Body of pancreas (tissue), 4 donors: ENCODE results near the gene TOR2A.

ENCODE experiments used
- POLR2A ChIP-seq, 3 donors: fragments of 450-650 bp; IDR thresholded peaks; one replicate each; pipeline ENCODE4 v1.6.1; 2016; ENCODE audit warnings: antibody characterized with exemption in 3 of 3, mild to moderate bottlenecking in 2 of 3
- TF ChIP-seq, protein P1 (sequence below), 7 experiments: fragments of 450-650 bp in 4 of 7; fragments of 200-600 bp in 3 of 7; sonication (generic) in 3 of 7; IDR thresholded peaks; one replicate each; pipeline ENCODE4 v1.5.1; 2016 to 2019; ENCODE audit warnings: antibody characterized with exemption in 7 of 7

DNA sequence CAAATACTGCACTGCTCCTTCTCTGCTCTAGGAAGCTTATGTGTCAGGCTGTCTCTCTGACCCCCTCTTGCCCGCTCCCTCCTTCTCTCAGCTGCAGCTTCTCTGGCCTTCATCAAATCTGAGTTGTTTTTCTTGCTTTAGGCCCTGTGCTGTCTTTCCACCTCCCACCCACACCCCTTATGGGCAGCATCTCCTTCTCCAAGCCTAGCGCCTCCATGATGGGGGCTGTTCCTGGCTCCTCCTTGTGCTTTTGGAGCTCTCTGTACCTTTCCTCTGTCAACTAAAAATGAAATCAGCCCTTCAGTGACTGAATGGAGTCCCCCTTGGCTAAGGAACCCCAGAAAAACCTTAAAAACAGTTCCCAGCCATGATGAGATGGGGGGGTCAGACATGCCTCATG lies 35.0 kb downstream of the TOR2A start:
- no peak for TF ChIP-seq POLR2A (IDR thresholded peaks at IDR 0.05)
- TF ChIP-seq, protein P1, sequence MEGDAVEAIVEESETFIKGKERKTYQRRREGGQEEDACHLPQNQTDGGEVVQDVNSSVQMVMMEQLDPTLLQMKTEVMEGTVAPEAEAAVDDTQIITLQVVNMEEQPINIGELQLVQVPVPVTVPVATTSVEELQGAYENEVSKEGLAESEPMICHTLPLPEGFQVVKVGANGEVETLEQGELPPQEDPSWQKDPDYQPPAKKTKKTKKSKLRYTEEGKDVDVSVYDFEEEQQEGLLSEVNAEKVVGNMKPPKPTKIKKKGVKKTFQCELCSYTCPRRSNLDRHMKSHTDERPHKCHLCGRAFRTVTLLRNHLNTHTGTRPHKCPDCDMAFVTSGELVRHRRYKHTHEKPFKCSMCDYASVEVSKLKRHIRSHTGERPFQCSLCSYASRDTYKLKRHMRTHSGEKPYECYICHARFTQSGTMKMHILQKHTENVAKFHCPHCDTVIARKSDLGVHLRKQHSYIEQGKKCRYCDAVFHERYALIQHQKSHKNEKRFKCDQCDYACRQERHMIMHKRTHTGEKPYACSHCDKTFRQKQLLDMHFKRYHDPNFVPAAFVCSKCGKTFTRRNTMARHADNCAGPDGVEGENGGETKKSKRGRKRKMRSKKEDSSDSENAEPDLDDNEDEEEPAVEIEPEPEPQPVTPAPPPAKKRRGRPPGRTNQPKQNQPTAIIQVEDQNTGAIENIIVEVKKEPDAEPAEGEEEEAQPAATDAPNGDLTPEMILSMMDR (IDR thresholded peaks at IDR 0.05): no peak
